ENCODE measurements around the gene ZNF322. TPM values are rescaled to one million over a fixed set of nuclear protein-coding genes. Genes with fewer than 3 reads are reported as not detected.

ZNF322 gene
- total RNA-seq, 1 experiment from 2014 or later = 22.5 TPM

DNA sequence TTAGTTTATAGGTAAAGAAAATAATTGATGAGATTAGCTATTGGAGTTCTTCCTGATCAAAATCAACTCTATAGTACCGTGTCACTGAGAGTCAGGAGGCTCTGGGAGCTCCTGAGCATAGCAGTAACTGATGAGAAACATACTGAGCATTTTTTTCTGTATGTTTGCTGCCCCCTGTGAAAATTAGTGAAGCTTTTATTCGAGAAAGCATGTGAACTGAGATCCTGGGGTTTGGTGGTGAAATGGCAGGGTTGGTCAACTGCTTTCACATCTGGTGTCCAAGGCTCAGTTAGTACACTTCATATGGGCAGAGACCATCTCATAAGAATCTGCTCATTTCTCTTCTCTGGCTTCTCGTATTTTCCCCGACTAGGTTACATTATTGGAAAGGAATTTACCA lies 66.9 kb downstream of the ZNF322 start:
- Histone ChIP-seq H3K4me3 (ENCODE audit: low read depth, low read length) (no peak overlapping the region), H3K36me3 (ENCODE audit: control insufficient read depth, insufficient read depth, low read length) (no peaks in the 10 kb centered on the region), H3K4me1 (no peaks in the 10 kb centered on the region), H3K27me3 (replicated peaks; ENCODE audit: control insufficient read depth, insufficient read depth, low read length) (no peaks in the 10 kb centered on the region), H3K9me3 (no peaks in the 10 kb centered on the region)
- H3K9me3 Mint-ChIP-seq (ENCODE audit: unreplicated experiment) = peaks cover 13% of the 10 kb centered on the region
- no TSS peak for BruUV-seq (replicated peaks)
- TF ChIP-seq, protein P1, sequence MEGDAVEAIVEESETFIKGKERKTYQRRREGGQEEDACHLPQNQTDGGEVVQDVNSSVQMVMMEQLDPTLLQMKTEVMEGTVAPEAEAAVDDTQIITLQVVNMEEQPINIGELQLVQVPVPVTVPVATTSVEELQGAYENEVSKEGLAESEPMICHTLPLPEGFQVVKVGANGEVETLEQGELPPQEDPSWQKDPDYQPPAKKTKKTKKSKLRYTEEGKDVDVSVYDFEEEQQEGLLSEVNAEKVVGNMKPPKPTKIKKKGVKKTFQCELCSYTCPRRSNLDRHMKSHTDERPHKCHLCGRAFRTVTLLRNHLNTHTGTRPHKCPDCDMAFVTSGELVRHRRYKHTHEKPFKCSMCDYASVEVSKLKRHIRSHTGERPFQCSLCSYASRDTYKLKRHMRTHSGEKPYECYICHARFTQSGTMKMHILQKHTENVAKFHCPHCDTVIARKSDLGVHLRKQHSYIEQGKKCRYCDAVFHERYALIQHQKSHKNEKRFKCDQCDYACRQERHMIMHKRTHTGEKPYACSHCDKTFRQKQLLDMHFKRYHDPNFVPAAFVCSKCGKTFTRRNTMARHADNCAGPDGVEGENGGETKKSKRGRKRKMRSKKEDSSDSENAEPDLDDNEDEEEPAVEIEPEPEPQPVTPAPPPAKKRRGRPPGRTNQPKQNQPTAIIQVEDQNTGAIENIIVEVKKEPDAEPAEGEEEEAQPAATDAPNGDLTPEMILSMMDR (IDR thresholded peaks at IDR 0.05; ENCODE audit: insufficient read depth in 1 of 2, low read depth in 1 of 2, low read length in 1 of 2, severe bottlenecking in 1 of 2, unreplicated experiment in 1 of 2) = no peak
- POLR2A ChIA-PET = no interaction called here
- H3K27ac Mint-ChIP-seq (ENCODE audit: unreplicated experiment) = no peak overlapping the region
- H3K4me3 Mint-ChIP-seq (ENCODE audit: unreplicated experiment) = no peak overlapping the region
- H3K4me1 Mint-ChIP-seq (ENCODE audit: low read depth, unreplicated experiment) = no peaks in the 10 kb centered on the region
- CTCF ChIA-PET = interaction anchor here (0.6 to 0.9 kb wide), 2 partner anchors 251 to 277 kb away, joined by 3 read pairs; no protein-coding TSS in a partner anchor
- H3K36me3 Mint-ChIP-seq (ENCODE audit: insufficient read depth, unreplicated experiment) = peaks cover 10% of the 10 kb centered on the region
- no peak for DNase-seq
- intact Hi-C loops (cut with micrococcal nuclease; ENCODE audit: unreplicated experiment) = no loop called here
- H3K27me3 Mint-ChIP-seq (ENCODE audit: insufficient read depth, unreplicated experiment) = peaks cover 8% of the 10 kb centered on the region

DNA sequence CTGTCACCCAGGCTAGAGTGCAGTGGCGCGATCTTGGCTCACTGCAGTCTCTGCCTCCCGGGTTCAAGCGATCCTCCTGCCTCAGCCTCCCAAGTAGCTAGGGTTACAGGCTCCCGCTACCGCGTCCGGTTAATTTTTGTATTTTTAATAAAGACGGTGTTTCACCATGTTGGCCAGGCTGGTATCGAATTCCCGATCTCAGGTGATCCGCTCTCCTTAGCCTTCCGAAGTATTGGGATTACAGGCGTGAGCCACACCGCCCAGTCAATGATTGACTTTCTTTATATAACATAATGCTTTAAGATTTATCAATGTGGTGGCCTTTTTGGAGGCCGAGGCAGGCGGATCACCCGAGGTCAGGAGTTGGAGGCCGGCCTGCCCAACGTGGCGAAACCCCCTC lies 70.6 kb downstream of the ZNF322 start:
- H3K9me3 Mint-ChIP-seq (ENCODE audit: unreplicated experiment) = peaks cover 13% of the 10 kb centered on the region
- no peak overlapping the region for H3K4me3 Mint-ChIP-seq (ENCODE audit: unreplicated experiment)
- H3K27me3 ChIP-seq (replicated peaks; ENCODE audit: control insufficient read depth, insufficient read depth, low read length) = no peaks in the 10 kb centered on the region
- H3K4me1 ChIP-seq = no peaks in the 10 kb centered on the region
- H3K4me3 ChIP-seq (ENCODE audit: low read depth, low read length) = no peak overlapping the region
- H3K36me3 Mint-ChIP-seq (ENCODE audit: insufficient read depth, unreplicated experiment) = peaks cover 5% of the 10 kb centered on the region
- no TSS peak for BruUV-seq (replicated peaks)
- intact Hi-C loops (cut with micrococcal nuclease; ENCODE audit: unreplicated experiment) = no loop called here
- CTCF ChIA-PET = no interaction called here
- TF ChIP-seq, protein P1 (IDR thresholded peaks at IDR 0.05; ENCODE audit: insufficient read depth in 1 of 2, low read depth in 1 of 2, low read length in 1 of 2, severe bottlenecking in 1 of 2, unreplicated experiment in 1 of 2) = no peak
- H3K27ac Mint-ChIP-seq (ENCODE audit: unreplicated experiment) = no peak overlapping the region
- no peaks in the 10 kb centered on the region for H3K36me3 ChIP-seq (ENCODE audit: control insufficient read depth, insufficient read depth, low read length)
- H3K9me3 ChIP-seq = no peaks in the 10 kb centered on the region
- no peak for DNase-seq
- H3K4me1 Mint-ChIP-seq (ENCODE audit: low read depth, unreplicated experiment) = no peaks in the 10 kb centered on the region
- POLR2A ChIA-PET = no interaction called here
- H3K27me3 Mint-ChIP-seq (ENCODE audit: insufficient read depth, unreplicated experiment) = peaks cover 8% of the 10 kb centered on the region

Other genes starting within 250 kb of the ZNF322 start
- 0.32 and 0.98 TPM in 2 replicates for gene BTN3A3, start 219.2 kb downstream of the ZNF322 start, total RNA-seq (2022)
- 13.9 and 15.0 TPM in 2 replicates for gene BTN2A1, start 201.8 kb downstream of the ZNF322 start, total RNA-seq (2022)
- 7.3 and 8.3 TPM in 2 replicates for gene BTN1A1, start 159.4 kb downstream of the ZNF322 start, total RNA-seq (2022)
- 29.6 and 30.8 TPM in 2 replicates for gene HMGN4, start 121.4 kb downstream of the ZNF322 start, total RNA-seq (2022)
- gene ABT1, start 62.8 kb downstream of the ZNF322 start, total RNA-seq (2022) = 15.1 and 17.0 TPM in 2 replicates